Nephron (organoid): ENCODE data around the gene RNASEL.
"Not testable (repeated sequence)": the region's sequence is repeated elsewhere in the genome, so short reads cannot be mapped to it uniquely, and the experiment has no call there.

Experiments
- H3K27ac Mint-ChIP-seq, 3 experiments: 2 replicates each; pipeline ENCODE4 v1.8.0; 2020; ENCODE audit warnings: mixed read lengths in 3 of 3, mild to moderate bottlenecking in 2 of 3, moderate library complexity in 1 of 3
- H3K27me3 Mint-ChIP-seq: 2 replicates; pipeline ENCODE4 v1.8.0; 2021; ENCODE audit warnings: low read depth, mild to moderate bottlenecking, moderate library complexity, mixed read lengths
- H3K36me3 Mint-ChIP-seq: 2 replicates; pipeline ENCODE4 v1.8.0; 2020; ENCODE audit warnings: low read depth, mixed read lengths
- H3K4me1 Mint-ChIP-seq: 2 replicates; pipeline ENCODE4 v1.8.0; 2020; ENCODE audit warnings: mixed read lengths
- H3K4me3 Mint-ChIP-seq, 3 experiments: 2 replicates each; pipeline ENCODE4 v1.8.0; 2020; ENCODE audit warnings: mild to moderate bottlenecking in 3 of 3, mixed read lengths in 3 of 3, moderate library complexity in 2 of 3
- H3K9me3 Mint-ChIP-seq: 2 replicates; pipeline ENCODE4 v1.8.0; 2020; ENCODE audit warnings: mixed read lengths
- TF ChIP-seq, protein P1 (sequence below), 3 experiments: fragments of 200-600 bp; sonication (generic); IDR thresholded peaks; one replicate each; pipeline ENCODE4 v1.5.0; 2021; ENCODE audit warnings: antibody characterized with exemption in 3 of 3; ENCODE audit not compliant: unreplicated experiment in 3 of 3

RNASEL gene

DNA sequence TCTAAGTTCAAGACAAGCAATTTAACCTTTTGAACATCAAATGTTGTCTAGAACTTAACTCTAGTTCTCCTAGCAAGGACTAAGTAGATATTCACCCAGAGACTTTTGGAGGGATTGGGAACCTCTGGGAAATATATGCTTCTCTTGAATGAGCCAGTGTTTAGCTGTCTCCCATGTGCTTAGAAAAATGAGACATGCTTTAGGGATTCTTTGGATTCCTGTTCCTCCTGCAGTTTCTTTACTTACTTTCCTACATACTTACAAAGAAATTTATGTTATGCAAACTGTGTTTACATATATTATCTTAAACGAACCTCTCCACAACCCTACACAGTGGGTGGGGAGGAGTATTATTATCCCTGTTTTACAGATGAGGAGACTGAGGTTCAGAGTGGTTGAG lies 39.2 kb downstream of the RNASEL start:
- TF ChIP-seq, protein P1, sequence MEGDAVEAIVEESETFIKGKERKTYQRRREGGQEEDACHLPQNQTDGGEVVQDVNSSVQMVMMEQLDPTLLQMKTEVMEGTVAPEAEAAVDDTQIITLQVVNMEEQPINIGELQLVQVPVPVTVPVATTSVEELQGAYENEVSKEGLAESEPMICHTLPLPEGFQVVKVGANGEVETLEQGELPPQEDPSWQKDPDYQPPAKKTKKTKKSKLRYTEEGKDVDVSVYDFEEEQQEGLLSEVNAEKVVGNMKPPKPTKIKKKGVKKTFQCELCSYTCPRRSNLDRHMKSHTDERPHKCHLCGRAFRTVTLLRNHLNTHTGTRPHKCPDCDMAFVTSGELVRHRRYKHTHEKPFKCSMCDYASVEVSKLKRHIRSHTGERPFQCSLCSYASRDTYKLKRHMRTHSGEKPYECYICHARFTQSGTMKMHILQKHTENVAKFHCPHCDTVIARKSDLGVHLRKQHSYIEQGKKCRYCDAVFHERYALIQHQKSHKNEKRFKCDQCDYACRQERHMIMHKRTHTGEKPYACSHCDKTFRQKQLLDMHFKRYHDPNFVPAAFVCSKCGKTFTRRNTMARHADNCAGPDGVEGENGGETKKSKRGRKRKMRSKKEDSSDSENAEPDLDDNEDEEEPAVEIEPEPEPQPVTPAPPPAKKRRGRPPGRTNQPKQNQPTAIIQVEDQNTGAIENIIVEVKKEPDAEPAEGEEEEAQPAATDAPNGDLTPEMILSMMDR (IDR thresholded peaks at IDR 0.05; ENCODE audit: unreplicated experiment in 3 of 3) = no peak
- Mint-ChIP-seq H3K27ac (no peak overlapping the region), H3K9me3 (peaks cover 3% of the 10 kb centered on the region), H3K4me3 (no peak overlapping the region), H3K27me3 (no peaks in the 10 kb centered on the region), H3K4me1 (no peaks in the 10 kb centered on the region), H3K36me3 (no peaks in the 10 kb centered on the region)

DNA sequence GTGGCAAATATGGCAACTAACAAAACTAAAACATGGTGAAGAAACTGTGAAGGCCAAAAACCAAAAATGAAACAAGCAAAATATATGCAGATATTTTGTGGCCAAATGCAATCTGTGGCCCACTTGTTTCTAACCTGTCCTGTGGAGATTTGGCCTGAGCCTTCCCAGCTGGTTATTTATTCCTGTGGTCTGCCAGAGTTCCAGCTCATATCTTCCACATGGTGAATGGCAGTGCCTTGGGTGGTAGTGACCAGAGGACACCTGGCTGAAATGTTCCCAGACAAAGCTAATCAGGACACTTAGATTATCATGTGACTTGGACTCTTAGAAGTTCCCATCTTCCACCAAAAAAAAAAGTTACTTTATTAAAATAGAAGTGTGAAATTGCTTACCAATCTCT lies 39.7 kb downstream of the RNASEL start:
- H3K27me3 Mint-ChIP-seq = no peaks in the 10 kb centered on the region
- H3K4me3 Mint-ChIP-seq = no peak overlapping the region
- TF ChIP-seq, protein P1 (IDR thresholded peaks at IDR 0.05; ENCODE audit: unreplicated experiment in 3 of 3) = no peak
- no peaks in the 10 kb centered on the region for H3K4me1 Mint-ChIP-seq
- peaks cover 3% of the 10 kb centered on the region for H3K9me3 Mint-ChIP-seq
- H3K36me3 Mint-ChIP-seq = no peaks in the 10 kb centered on the region
- no peak overlapping the region for H3K27ac Mint-ChIP-seq

DNA sequence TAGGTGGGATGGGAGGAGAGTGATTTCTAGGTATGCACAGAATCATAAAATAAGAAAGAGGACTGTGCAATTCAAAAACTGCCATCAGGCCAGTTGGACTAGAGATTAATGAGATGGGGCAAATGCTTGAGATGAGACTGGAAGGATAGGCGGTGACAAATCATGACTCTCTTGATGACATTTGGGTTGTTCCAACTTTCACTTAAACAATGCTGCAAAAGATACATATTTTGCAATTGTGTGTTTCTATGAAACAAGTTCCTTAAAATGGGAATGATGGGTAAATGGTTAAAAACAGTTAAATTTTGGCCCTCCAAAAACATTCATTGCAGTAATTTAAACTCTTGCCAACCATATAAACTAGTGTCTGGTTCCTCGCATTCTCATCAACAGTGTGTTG lies 55.2 kb downstream of the RNASEL start:
- Mint-ChIP-seq H3K27me3 (no peaks in the 10 kb centered on the region), H3K9me3 (peaks cover 3% of the 10 kb centered on the region), H3K4me1 (no peaks in the 10 kb centered on the region), H3K27ac (no peak overlapping the region), H3K36me3 (no peaks in the 10 kb centered on the region), H3K4me3 (no peak overlapping the region)
- TF ChIP-seq, protein P1 (IDR thresholded peaks at IDR 0.05; ENCODE audit: unreplicated experiment in 3 of 3) = no peak

DNA sequence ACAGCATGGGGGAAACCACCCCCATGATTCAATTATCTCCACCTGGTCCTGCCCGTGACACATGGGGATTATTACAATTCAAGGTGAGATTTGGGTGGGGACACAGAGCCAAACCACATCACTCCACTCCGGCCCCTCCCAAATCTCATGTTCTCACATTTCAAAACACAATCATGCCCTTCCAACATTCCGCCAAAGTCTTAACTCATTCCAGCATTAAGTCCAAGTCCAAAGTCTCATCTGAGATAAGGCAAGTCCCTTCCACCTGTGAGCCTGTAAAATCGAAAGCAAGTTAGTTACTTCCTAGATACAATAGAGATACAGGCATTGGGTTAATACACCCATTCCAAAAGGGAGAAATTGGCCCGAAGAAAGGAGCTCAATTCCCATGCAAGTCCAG lies 60.9 kb downstream of the RNASEL start:
- not testable (repeated sequence) for H3K36me3 Mint-ChIP-seq, H3K27ac Mint-ChIP-seq, H3K4me3 Mint-ChIP-seq, H3K27me3 Mint-ChIP-seq, H3K4me1 Mint-ChIP-seq
- peaks cover 32% of the 10 kb centered on the region for H3K9me3 Mint-ChIP-seq

DNA sequence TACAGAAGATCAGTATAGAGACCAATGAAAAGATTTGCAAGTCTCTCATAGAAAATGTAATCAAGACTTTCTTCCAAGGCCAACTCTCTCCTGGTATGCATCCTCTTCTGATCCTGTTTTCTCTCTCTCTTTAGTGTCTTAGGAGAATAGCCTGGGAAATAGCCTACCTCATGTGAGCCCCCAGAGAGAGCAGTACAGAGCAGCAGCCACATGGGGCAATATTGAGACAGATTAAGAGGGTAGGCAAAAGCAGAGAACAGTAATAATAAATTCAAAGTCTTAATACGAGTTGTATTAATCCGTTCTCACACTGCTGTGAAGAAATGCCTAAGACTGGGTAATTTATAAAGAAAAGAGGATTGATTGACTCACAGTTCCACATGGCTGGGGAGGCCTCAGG lies 61.4 kb downstream of the RNASEL start:
- Mint-ChIP-seq H3K27ac (no peak overlapping the region), H3K4me3 (no peak overlapping the region), H3K27me3 (no peaks in the 10 kb centered on the region), H3K4me1 (no peaks in the 10 kb centered on the region), H3K36me3 (no peaks in the 10 kb centered on the region), H3K9me3 (peaks cover 32% of the 10 kb centered on the region)
- TF ChIP-seq, protein P1 (IDR thresholded peaks at IDR 0.05; ENCODE audit: unreplicated experiment in 3 of 3) = no peak

DNA sequence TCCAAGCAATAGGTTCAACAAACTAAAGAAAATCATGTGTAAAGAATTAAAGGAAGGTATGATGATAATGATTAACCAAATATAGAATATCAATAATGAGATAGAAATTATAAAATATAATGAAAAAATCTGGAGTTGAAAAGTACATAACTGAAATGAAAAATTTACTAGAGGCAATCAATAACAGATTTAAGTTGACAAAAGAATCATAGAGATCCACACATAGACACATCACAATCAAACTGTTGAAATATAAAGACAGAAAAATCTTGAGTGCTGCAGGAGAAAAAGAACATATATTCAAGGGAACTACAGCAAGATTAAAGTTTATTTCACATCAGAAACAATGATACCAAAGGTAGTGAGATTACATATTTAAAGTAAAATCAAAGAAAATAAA lies 63.7 kb downstream of the RNASEL start:
- no peaks in the 10 kb centered on the region for H3K27me3 Mint-ChIP-seq
- H3K36me3 Mint-ChIP-seq = no peaks in the 10 kb centered on the region
- TF ChIP-seq, protein P1 (IDR thresholded peaks at IDR 0.05; ENCODE audit: unreplicated experiment in 3 of 3) = no peak
- no peak overlapping the region for H3K27ac Mint-ChIP-seq
- H3K4me1 Mint-ChIP-seq = no peaks in the 10 kb centered on the region
- H3K9me3 Mint-ChIP-seq = peaks cover 29% of the 10 kb centered on the region
- H3K4me3 Mint-ChIP-seq = no peak overlapping the region
